Mesothelial cell of epicardium (in vitro differentiated cells): ENCODE results near the gene PRAMEF17. TPM values are rescaled to one million over a fixed set of nuclear protein-coding genes. Genes with fewer than 3 reads are reported as not detected.
A peak's percentile ranks its signal among the peaks of the same experiment; 100 is the strongest.
"Not testable (repeated sequence)": the region's sequence is repeated elsewhere in the genome, so short reads cannot be mapped to it uniquely, and the experiment has no call there.

ENCODE experiments used
- DNase-seq, 2 experiments: peaks; one replicate each; pipeline ENCODE4 v3.0.0; 2021; ENCODE audit warnings: low spot score in 2 of 2; ENCODE audit not compliant: unreplicated experiment in 2 of 2
- H3K27ac Mint-ChIP-seq: 2 replicates; pipeline ENCODE4 v1.8.0; 2021; ENCODE audit warnings: mixed read lengths
- H3K27me3 Mint-ChIP-seq: 2 replicates; pipeline ENCODE4 v1.8.0; 2021; ENCODE audit warnings: low read depth, mixed read lengths
- H3K36me3 Mint-ChIP-seq: 2 replicates; pipeline ENCODE4 v1.8.0; 2021; ENCODE audit warnings: mixed read lengths
- H3K4me1 Mint-ChIP-seq: 2 replicates; pipeline ENCODE4 v1.8.0; 2021; ENCODE audit warnings: mixed read lengths
- H3K4me3 Mint-ChIP-seq: 2 replicates; pipeline ENCODE4 v1.8.0; 2021; ENCODE audit warnings: mild to moderate bottlenecking, moderate library complexity, mixed read lengths
- H3K9me3 Mint-ChIP-seq: 2 replicates; pipeline ENCODE4 v1.8.0; 2021; ENCODE audit warnings: mixed read lengths
- total RNA-seq: library from RNA; stranded (reverse); gene quantifications from 3 replicates; pipeline ENCODE4 v1.2.1, GENCODE V29; 2021
- TF ChIP-seq, protein P1 (sequence below): fragments of 200-600 bp; sonication (generic); IDR thresholded peaks from one replicate; pipeline ENCODE4 v1.5.0; 2021; ENCODE audit warnings: antibody characterized with exemption; ENCODE audit not compliant: unreplicated experiment

PRAMEF17 gene, protein sequence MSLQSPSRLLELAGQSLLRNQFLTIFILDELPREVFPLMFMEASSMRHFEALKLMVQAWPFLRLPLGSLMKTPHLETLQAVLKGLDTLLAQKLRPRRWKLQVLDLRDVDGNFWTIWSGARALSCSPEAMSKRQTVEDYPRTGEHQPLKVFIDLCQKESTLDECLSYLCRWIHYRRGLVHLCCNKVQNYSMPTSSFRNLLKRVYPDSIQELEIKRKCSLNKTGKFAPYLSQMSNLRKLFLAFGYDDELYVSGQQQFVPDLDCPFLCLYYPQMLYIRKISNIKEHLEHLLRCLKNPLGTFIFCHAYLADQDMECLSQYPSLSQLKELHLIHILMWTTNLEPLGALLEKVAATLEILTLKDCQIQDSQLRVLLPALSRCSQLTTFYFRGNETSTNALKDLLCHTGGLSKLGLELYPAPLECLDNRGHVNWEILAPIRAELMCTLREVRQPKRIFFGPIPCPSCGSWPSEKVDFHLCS
- not detected in 3 replicates for total RNA-seq

DNA sequence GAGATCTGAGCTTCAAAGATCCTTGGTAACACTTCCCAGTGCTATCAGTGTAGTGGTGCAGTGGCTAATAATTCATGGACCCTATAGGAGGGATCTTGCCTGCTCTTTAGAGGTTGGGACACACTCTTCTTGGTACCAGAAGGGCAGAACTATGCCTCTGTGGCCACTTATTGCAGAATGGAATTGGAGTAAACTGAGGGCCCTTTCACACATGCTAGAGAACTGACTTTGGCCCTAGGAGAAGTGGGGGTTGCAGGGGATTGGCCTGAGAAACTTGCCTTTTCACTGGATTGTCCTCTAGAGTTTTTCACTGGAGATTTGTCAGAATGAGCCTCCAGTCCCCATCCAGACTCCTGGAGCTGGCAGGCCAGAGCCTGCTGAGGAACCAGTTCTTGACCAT is at the start of gene PRAMEF17:
TSS of gene PRAMEF17 (plus strand) at position 301 of the 400 bp plus-strand sequence. CDS start at position 327, 26 bp downstream.
- not testable (repeated sequence) for DNase-seq, H3K36me3 Mint-ChIP-seq, H3K4me3 Mint-ChIP-seq, H3K4me1 Mint-ChIP-seq, H3K27ac Mint-ChIP-seq, H3K27me3 Mint-ChIP-seq
- H3K9me3 Mint-ChIP-seq, result peaks cover 46% of the 10 kb centered on the region

DNA sequence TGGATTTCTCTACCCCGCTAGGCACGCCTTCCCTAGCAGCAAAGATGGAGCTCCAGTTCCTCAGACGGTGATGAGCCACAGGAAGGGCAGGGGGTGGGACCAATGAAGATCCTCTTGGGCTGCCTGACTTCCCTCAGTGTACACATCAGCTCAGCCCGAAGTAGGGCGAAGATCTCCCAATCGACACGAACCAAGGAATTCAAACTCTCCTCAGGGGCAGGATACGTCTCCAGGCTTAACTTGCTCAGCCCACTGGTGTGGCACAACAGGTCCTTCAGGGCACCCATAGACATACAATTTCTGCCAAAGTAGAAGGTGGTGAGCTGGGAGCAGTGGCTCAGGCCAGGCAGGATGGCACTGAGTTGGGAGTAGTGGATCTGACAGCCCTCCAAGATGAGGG is 46.9 kb upstream of the PRAMEF17 start:
- H3K9me3 Mint-ChIP-seq, result peaks cover 11% of the 10 kb centered on the region
- not testable (repeated sequence) for H3K4me3 Mint-ChIP-seq, H3K4me1 Mint-ChIP-seq, H3K36me3 Mint-ChIP-seq, H3K27me3 Mint-ChIP-seq, DNase-seq, H3K27ac Mint-ChIP-seq

DNA sequence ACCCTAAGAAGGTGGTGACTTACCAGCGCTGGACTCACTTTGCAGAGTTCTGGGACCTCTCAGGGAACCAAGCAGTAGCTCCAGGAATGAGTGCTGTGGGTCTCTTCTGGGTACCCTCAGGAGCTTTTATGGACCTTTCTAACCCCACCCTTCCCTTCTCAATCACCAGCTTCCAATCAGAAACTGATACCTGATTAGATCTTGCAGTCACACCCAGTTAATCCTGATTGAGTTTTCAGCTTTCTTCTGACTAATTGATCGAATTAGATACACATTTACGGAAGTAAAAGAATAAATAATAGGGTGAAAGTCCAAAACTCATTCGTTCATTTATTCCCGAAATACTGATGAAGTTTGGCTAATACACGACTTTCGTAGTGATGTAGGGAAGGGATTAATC is 42.4 kb upstream of the PRAMEF17 start, which contains the start of gene PRAMEF14:
TSS of gene PRAMEF14 (minus strand) at position 101 of the 400 bp plus-strand sequence. CDS start 1,820 bp downstream, outside the sequence.
- H3K9me3 Mint-ChIP-seq, result peaks cover 11% of the 10 kb centered on the region
- H3K36me3 Mint-ChIP-seq, H3K4me1 Mint-ChIP-seq, H3K4me3 Mint-ChIP-seq, H3K27me3 Mint-ChIP-seq, H3K27ac Mint-ChIP-seq, DNase-seq: not testable (repeated sequence)

DNA sequence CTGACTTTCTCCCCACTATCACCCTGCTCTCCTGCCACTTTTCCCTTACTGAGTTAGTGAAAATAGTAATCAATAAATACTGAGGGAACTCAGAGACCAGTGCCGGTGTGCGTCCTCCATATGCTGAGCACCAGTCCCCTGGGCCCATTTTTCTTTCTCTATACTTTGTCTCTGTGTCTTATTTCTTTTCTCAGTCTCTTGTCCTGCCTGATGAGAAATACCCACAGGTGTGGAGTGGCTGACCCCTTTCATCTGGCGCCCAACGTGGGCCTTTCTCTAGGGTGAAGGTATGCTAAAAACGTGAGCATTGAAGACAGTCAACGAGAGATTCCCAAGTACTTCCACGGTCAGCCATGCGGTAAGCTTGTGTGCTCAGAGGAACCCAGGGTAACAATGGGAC is 36.0 kb upstream of the PRAMEF17 start:
- not testable (repeated sequence) for H3K4me1 Mint-ChIP-seq, DNase-seq, H3K4me3 Mint-ChIP-seq, H3K36me3 Mint-ChIP-seq, H3K27me3 Mint-ChIP-seq, H3K27ac Mint-ChIP-seq
- H3K9me3 Mint-ChIP-seq, result peaks cover 11% of the 10 kb centered on the region

DNA sequence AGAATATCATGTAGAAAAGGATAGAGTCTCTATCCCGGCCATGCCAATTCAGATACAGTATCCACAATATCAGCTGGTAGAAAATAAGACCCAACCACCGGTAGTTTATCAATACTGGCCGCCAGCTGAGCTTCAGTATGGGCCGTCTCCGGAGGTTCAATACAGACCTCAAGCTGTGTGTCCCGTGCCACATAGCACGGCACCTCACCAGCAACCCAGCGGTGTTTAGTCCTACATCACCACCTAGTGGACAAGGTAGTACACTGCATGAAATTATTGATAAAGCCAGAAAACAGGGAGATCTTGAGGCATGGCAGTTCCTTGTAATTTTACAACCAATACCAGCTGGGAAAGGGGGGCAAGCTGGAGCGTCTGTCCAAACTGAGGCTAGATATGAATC is 35.0 kb upstream of the PRAMEF17 start:
- not testable (repeated sequence) for H3K27ac Mint-ChIP-seq, DNase-seq, H3K4me3 Mint-ChIP-seq, H3K4me1 Mint-ChIP-seq, H3K27me3 Mint-ChIP-seq, H3K36me3 Mint-ChIP-seq
- peaks cover 11% of the 10 kb centered on the region for H3K9me3 Mint-ChIP-seq

DNA sequence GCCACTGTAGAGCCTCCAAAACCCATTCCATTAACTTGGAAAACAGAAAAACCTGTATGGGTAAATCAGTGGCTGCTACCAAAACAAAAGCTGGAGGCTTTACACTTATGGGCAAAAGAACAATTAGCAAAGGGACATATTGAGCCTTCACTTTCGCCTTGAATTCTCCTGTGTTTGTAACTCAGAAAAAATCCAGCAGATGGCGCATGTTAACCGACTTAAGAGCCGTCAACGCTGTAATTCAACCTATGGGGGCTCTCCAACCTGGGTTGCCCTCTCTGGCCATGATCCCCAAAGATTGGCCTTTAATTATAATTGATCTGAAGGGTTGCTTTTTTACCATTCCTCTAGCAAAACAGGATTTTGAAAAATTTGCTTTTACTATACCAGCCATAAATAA is 32.7 kb upstream of the PRAMEF17 start:
- not testable (repeated sequence) for H3K4me1 Mint-ChIP-seq, H3K27me3 Mint-ChIP-seq, H3K27ac Mint-ChIP-seq, DNase-seq, H3K36me3 Mint-ChIP-seq, H3K4me3 Mint-ChIP-seq
- peaks cover 16% of the 10 kb centered on the region for H3K9me3 Mint-ChIP-seq
- TF ChIP-seq, protein P1, sequence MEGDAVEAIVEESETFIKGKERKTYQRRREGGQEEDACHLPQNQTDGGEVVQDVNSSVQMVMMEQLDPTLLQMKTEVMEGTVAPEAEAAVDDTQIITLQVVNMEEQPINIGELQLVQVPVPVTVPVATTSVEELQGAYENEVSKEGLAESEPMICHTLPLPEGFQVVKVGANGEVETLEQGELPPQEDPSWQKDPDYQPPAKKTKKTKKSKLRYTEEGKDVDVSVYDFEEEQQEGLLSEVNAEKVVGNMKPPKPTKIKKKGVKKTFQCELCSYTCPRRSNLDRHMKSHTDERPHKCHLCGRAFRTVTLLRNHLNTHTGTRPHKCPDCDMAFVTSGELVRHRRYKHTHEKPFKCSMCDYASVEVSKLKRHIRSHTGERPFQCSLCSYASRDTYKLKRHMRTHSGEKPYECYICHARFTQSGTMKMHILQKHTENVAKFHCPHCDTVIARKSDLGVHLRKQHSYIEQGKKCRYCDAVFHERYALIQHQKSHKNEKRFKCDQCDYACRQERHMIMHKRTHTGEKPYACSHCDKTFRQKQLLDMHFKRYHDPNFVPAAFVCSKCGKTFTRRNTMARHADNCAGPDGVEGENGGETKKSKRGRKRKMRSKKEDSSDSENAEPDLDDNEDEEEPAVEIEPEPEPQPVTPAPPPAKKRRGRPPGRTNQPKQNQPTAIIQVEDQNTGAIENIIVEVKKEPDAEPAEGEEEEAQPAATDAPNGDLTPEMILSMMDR, result peak; percentile 63

DNA sequence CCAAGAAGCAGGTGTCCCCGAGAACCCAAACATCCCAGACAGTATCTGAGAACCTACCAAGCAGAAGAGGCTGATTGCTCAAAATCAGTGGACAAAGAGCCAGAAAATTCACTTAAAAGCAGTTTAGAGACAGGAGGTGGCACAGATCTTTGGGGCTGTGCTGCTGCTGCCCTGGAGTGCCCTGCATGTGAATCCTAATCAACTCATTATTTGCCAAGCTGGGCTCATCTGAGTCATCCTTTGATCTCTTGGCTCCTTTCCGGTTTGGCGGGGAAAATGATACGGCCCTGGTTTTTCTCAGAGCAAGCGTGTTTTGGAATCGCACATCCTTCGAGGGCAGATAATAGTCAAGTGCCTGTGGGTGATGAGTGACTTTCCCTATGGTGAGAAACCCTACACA is 27.1 kb upstream of the PRAMEF17 start:
- H3K4me1 Mint-ChIP-seq, H3K27me3 Mint-ChIP-seq, H3K4me3 Mint-ChIP-seq, H3K27ac Mint-ChIP-seq, H3K36me3 Mint-ChIP-seq, DNase-seq: not testable (repeated sequence)
- peaks cover 13% of the 10 kb centered on the region for H3K9me3 Mint-ChIP-seq

DNA sequence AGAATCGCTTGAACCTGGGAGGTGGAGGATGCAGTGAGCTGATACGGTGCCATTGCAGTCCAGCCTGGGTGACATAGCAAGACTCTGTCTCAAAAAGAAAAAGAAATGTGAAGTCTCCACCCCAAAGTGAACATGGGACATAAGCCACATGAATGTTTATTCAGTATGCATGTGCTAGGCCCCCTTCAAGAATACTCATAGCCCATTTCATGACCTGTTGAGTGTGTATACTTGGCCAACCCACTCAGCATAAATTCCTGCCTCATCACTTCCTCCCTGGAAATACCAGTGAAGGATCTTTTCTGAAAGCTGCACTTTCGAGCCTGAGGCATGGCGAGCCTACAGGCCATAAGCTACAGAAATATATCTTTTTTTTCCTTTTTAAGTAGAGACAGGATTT is 24.5 kb upstream of the PRAMEF17 start:
- H3K4me3 Mint-ChIP-seq, H3K27ac Mint-ChIP-seq, H3K4me1 Mint-ChIP-seq, H3K36me3 Mint-ChIP-seq, DNase-seq, H3K27me3 Mint-ChIP-seq: not testable (repeated sequence)
- peaks cover 21% of the 10 kb centered on the region for H3K9me3 Mint-ChIP-seq

DNA sequence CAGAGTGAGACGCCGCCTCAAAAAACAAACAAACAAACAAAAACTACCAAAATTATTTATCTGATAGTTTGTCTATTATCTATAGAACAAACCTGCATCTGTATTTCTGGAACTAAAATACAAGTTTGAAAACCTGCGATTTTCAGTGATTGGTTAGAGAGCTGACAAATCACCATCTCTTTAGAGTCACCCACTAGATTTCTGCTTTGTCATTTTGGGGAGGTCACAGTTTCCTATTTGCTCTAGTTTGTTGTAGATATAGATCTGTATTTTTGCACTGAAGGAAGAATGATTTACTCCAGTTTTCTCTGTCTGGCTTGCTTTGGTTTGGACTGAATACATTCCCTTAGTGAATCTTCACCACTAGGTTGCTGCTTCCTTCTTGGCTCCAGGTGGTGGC is 22.9 kb upstream of the PRAMEF17 start:
- not testable (repeated sequence) for H3K27ac Mint-ChIP-seq, DNase-seq, H3K27me3 Mint-ChIP-seq, H3K36me3 Mint-ChIP-seq, H3K4me1 Mint-ChIP-seq, H3K4me3 Mint-ChIP-seq
- peaks cover 26% of the 10 kb centered on the region for H3K9me3 Mint-ChIP-seq

DNA sequence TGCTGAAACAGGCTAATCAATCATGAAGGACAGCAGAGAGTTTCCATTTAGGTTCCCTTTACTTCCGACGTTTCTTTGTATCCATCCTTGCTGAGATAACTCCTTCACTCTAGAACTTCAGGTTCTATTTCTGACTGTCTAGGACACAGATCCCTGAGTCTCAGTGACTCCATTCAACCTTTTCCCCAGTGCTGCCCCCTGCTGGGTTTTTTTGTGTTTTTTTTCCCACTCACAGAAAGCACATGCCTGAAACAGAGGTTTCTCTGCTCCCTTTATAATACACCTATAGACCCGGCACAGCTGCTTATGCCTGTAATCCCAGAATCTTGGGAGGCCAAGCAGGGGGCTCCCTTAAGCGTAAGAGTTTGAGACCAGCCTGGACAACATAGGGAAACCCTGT is 20.9 kb upstream of the PRAMEF17 start:
- H3K9me3 Mint-ChIP-seq, result peaks cover 26% of the 10 kb centered on the region
- DNase-seq, H3K27ac Mint-ChIP-seq, H3K4me3 Mint-ChIP-seq, H3K36me3 Mint-ChIP-seq, H3K27me3 Mint-ChIP-seq, H3K4me1 Mint-ChIP-seq: not testable (repeated sequence)

DNA sequence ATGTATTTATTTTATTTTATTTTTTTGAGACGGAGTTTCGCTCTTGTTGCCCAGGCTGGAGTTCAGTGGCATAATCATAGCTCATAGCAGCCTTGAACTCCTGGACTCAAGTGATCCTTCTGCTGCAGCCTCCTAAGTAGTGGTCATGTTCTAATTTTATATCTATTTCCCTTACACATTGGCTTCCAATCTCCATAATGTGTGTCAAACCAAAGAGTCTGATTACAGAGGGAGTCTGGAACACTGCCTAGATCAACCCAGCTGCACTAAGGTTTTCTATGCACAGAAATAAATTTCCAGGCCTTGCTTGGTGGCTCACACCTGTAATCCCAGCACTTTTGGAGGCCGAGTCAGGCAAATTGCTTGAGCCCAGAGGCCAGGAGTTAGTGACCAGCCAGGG is 10.4 kb upstream of the PRAMEF17 start:
- H3K4me1 Mint-ChIP-seq, DNase-seq, H3K4me3 Mint-ChIP-seq, H3K27ac Mint-ChIP-seq, H3K36me3 Mint-ChIP-seq, H3K27me3 Mint-ChIP-seq: not testable (repeated sequence)
- H3K9me3 Mint-ChIP-seq, result peaks cover 21% of the 10 kb centered on the region

DNA sequence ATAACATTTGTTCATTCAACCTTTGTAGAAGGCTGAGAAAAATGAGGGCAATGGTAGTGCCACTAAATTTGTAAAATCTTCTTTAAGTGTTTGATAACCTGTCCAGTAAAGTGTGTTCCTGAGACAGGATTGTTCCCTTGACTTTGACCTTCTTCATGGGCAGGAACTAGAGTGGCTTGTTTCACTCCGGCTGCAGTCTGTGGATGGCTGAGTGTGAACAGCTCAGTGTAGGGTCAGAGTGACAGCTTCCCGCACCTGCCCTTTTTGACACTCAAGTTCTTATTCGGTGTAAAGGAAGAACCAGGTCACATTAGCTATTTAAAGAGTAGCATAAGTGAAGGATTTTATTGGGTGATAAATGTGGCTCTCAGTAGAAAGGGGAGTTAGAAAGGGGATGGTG is 9.1 kb upstream of the PRAMEF17 start:
- not testable (repeated sequence) for H3K27ac Mint-ChIP-seq, H3K36me3 Mint-ChIP-seq, H3K27me3 Mint-ChIP-seq, DNase-seq, H3K4me1 Mint-ChIP-seq, H3K4me3 Mint-ChIP-seq
- peaks cover 24% of the 10 kb centered on the region for H3K9me3 Mint-ChIP-seq

DNA sequence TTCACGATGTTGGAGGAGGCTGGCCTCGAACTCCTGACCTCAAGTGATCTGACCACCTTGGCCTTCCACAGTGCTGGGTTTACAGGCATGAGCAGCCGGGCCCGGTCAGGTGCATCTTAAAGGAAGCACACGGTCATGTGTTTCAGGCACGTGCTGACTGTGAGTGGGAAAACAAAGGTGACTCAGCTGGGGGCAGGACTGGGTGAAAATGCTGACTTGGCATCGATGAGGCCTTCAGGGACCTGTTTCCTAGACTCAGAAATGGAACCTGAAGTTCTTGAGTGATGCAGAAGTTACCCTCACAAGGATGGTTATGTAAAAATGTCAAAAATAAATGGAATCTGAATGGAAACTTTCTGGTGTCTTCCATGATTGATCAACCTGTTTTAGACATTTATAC is 3.6 kb downstream of the PRAMEF17 start:
- H3K27ac Mint-ChIP-seq, H3K4me1 Mint-ChIP-seq, H3K36me3 Mint-ChIP-seq, H3K4me3 Mint-ChIP-seq, DNase-seq, H3K27me3 Mint-ChIP-seq: not testable (repeated sequence)
- peaks cover 36% of the 10 kb centered on the region for H3K9me3 Mint-ChIP-seq
